Measurements from ENCODE around the gene EIF4B. TPM values are rescaled to one million over a fixed set of nuclear protein-coding genes. Genes with fewer than 3 reads are reported as not detected.

The EIF4B gene
- total and polyA plus RNA-seq, 2 of the 8 experiments (the other 6 are each of a cell fraction or from before 2014, with no cell fraction given): 269 to 816 TPM

GRCh38 chr12:53044896-53045695 is 38.8 kb downstream of the EIF4B start:
- H4K5ac ChIP-seq (ENCODE audit: insufficient read length, low read depth, low read length): no peak overlapping the region
- H3K4me2 ChIP-seq (ENCODE audit: insufficient read depth in 1 of 2, low read depth in 2 of 2, low read length in 2 of 2): peak overlapping the region; percentile 41 to 98; a peak in 3 of 4 replicates
- WGBS, 2 experiments (ENCODE audit: extremely low coverage in 1 of 2, insufficient coverage in 1 of 2, insufficient read length in 1 of 2, insufficient replicate concordance in 2 of 2, low coverage in 1 of 2, low lambda C conversion rate in 2 of 2, missing lambda C conversion rate in 1 of 2): 65% methylated on average over 4 of the region's 4 CpGs; no CpG with 5 or more reads in 1 of the 2 experiments
- no peak overlapping the region for H3K14ac ChIP-seq (ENCODE audit: insufficient read length)
- POLR2A ChIA-PET (ENCODE audit: partially characterized antibody): interaction anchor here (1.0 to 35.6 kb wide), 7 partner anchors 7 to 223 kb away, joined by 3 to 711 read pairs (median 13); partner anchors contain the start of genes EIF4B and ESPL1
- H3K27ac ChIP-seq (ENCODE audit: low read depth, low read length): no peak overlapping the region
- H4K91ac ChIP-seq (replicated peaks; ENCODE audit: insufficient read length, low read length): no peak overlapping the region
- H2BK20ac ChIP-seq (ENCODE audit: low read length): no peak overlapping the region
- H3K56ac ChIP-seq (replicated peaks; ENCODE audit: insufficient read length, low read depth, low read length): no peak overlapping the region
- no peak overlapping the region for H3K4ac ChIP-seq (replicated peaks; ENCODE audit: insufficient read length, low read depth, low read length)
- peaks cover 0 to 20% (median 17%) of the 10 kb centered on the region in 4 experiments; a peak in 6 of 7 replicates for H3K27me3 ChIP-seq (replicated peaks in 1 of 4; ENCODE audit: control insufficient read depth in 3 of 4, extremely low read depth in 1 of 4, insufficient read depth in 3 of 4, low read length in 3 of 4)
- H2BK15ac ChIP-seq (ENCODE audit: low read length): 0 out of 2 replicates have a peak overlapping the region, but pooled peaks have one; percentile 10
- H3K9ac ChIP-seq (replicated peaks in 1 of 4; ENCODE audit: extremely low read depth in 1 of 4, low read depth in 3 of 4, low read length in 3 of 4): no peak overlapping the region
- FAIRE-seq: no peak
- no peak overlapping the region for H3K18ac ChIP-seq (ENCODE audit: extremely low read depth, low read length)
- CTCF ChIA-PET (ENCODE audit: partially characterized antibody): interaction anchor here (0.6 to 15.7 kb wide), 11 partner anchors 7 to 160 kb away, joined by 3 to 258 read pairs (median 4); no protein-coding TSS in a partner anchor
- H2AK5ac ChIP-seq (ENCODE audit: low read depth, low read length): 0 out of 2 replicates have a peak overlapping the region, but pooled peaks have one; percentile 77
- H3K4me1 ChIP-seq (replicated peaks in 1 of 4; ENCODE audit: control insufficient read depth in 3 of 4, insufficient read depth in 4 of 4, low read length in 3 of 4): peaks cover 25 to 56% (median 43%) of the 10 kb centered on the region in 4 experiments
- no peaks in the 10 kb centered on the region for H3K9me3 ChIP-seq (ENCODE audit: insufficient read depth in 2 of 2, low read depth in 1 of 2, low read length in 1 of 2)
- TF ChIP-seq YY1 (IDR thresholded peaks at IDR 0.05; ENCODE audit: low read depth, low read length) (no peak), SP2 (IDR thresholded peaks at IDR 0.05; ENCODE audit: low read length) (no peak), SP4 (IDR thresholded peaks at IDR 0.05; ENCODE audit: low read length) (no peak), PHF8 (conservative IDR thresholded peaks at IDR 0.05; ENCODE audit: low read depth, low read length) (no peak), EGR1 (IDR thresholded peaks at IDR 0.05; ENCODE audit: borderline replicate concordance, low read depth, low read length) (no peak), GTF2F1 (IDR thresholded peaks at IDR 0.05; ENCODE audit: borderline replicate concordance, low read depth, low read length) (no peak), ATF3 (IDR thresholded peaks at IDR 0.05; ENCODE audit: insufficient read depth, low read depth, low read length) (no peak), RXRA (IDR thresholded peaks at IDR 0.05; ENCODE audit: insufficient read depth, low read depth, low read length) (no peak), TAF7 (optimal IDR thresholded peaks at IDR 0.05; ENCODE audit: borderline replicate concordance, low read depth, low read length) (no peak), EP300 (IDR thresholded peaks at IDR 0.05; ENCODE audit: borderline replicate concordance in 1 of 2, low read depth in 2 of 2, low read length in 2 of 2) (no peak)
- no peak overlapping the region; the same call in 1 of the 2 replicates for H2BK12ac ChIP-seq (ENCODE audit: low read depth, low read length)
- H3K36me3 ChIP-seq (ENCODE audit: control insufficient read depth in 2 of 4, insufficient read depth in 4 of 4, low read length in 3 of 4): peaks cover 0 to 12% (median 3%) of the 10 kb centered on the region in 4 experiments; a peak in 4 of 8 replicates
- DNase-seq (ENCODE audit: low read depth in 1 of 2, low spot score in 2 of 2): no peak
- no peak overlapping the region for H2AFZ ChIP-seq (ENCODE audit: low read length)
- peaks cover 2% of the 10 kb centered on the region; the same call in 1 of the 2 replicates for H3K79me1 ChIP-seq (ENCODE audit: low read depth, low read length)
- H4K20me1 ChIP-seq (replicated peaks in 1 of 2; ENCODE audit: control insufficient read depth in 1 of 2, insufficient read depth in 2 of 2, low read length in 2 of 2): peaks cover 0 to 10% of the 10 kb centered on the region in 2 experiments
- no peaks in the 10 kb centered on the region for H3K79me2 ChIP-seq (ENCODE audit: control insufficient read depth in 1 of 2, insufficient read depth in 2 of 2, low read length in 2 of 2)
- H4K8ac ChIP-seq (ENCODE audit: extremely low read depth, insufficient read depth, low read length): no peak overlapping the region
- H2BK120ac ChIP-seq (replicated peaks; ENCODE audit: low read depth, low read length): no peak overlapping the region
- H3K23ac ChIP-seq (ENCODE audit: insufficient read length): no peak overlapping the region
- no peak overlapping the region; the same call in 1 of the 2 replicates for H2BK5ac ChIP-seq (ENCODE audit: low read depth, low read length)
- H3K23me2 ChIP-seq (ENCODE audit: low read depth, low read length): peaks cover 20% of the 10 kb centered on the region
- H3K4me3 ChIP-seq (ENCODE audit: extremely low read depth in 1 of 4, insufficient read depth in 2 of 4, low read depth in 3 of 4, low read length in 4 of 4): peak overlapping the region in 1 of 4 experiments; percentile 36; a peak in 1 of 8 replicates
